NCI-H2196 treated with DMSO at 0.1 percent for 48 hours (cell line): Measurements from ENCODE around the gene KLRF2.
"Not testable (repeated sequence)": the region's sequence is repeated elsewhere in the genome, so short reads cannot be mapped to it uniquely, and the experiment has no call there.

Experiments used
- DNase-seq: peaks from one replicate; lab custom pipeline; 2025; ENCODE audit not compliant: unreplicated experiment; lab: John Stamatoyannopoulos, UW

Gene KLRF2, protein sequence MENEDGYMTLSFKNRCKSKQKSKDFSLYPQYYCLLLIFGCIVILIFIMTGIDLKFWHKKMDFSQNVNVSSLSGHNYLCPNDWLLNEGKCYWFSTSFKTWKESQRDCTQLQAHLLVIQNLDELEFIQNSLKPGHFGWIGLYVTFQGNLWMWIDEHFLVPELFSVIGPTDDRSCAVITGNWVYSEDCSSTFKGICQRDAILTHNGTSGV

DNA sequence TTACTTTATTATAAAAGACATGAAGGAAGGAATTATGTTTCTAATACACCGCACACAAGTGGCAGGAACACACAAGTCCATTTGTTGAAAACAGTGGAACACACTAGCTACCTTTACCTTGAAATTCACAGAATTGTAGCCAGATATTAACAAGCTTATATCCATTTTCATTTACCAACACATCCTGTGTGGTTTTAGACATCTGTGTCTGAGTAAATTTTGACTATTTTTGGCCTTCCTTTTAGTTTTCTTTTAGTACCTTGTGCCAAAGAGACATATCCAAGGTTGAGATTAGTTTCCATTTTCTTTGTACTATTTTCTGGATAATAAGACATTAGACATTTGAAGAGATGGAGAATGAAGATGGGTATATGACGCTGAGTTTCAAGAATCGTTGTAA lies at the start of gene KLRF2:
KLRF2 (plus strand) TSS at position 244 of the 400 bp plus-strand sequence; CDS start at position 351, 107 bp downstream.
- no peak for DNase-seq

GRCh38 chr12:9831720-9832119 lies 49.6 kb upstream of the KLRF2 start:
- DNase-seq, result no peak

GRCh38 chr12:9843407-9843806 lies 37.9 kb upstream of the KLRF2 start:
- DNase-seq, result no peak

GRCh38 chr12:9848899-9849298 lies 32.4 kb upstream of the KLRF2 start:
- DNase-seq, result no peak

DNA sequence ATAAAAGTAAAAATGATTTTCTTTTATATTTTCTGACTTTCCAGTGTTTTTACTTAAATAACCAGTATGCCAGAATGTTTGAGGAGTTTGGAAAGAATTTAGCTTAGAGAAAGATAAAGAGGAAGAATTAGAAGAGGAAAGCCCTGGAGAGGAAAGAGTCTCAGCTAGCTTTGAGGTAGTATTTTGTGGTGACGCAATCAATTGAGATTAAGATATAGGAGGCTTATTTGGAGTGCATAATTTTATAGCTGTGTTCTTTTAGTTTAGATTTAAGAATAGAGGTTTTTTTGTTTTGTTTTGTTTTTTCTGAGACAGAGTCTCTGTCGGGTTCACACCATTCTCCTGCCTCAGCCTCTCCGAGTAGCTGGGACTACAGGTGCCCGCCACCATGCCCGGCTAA lies 30.2 kb upstream of the KLRF2 start:
- DNase-seq, result no peak

DNA sequence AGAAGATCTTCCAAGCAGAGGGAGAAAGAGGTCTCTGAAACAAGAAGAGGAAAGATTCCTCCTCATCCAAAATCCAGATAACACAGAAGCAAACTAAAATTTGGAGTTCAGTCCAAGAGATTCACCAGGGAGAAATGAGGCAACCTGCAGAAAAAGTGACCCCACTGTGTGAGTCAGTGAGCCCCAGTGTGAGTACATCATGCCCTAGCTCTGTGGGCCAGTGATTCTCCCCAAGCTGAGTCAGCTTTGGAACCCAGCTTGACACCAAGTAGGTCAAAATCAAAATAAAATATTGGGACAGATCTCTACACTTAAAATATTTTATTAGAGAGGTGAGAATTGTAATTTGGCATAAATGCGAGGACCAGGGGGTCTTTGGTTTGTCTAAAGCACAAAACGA lies 29.4 kb upstream of the KLRF2 start:
- DNase-seq, result no peak

GRCh38 chr12:9856151-9856550 lies 25.1 kb upstream of the KLRF2 start:
- DNase-seq, result no peak

GRCh38 chr12:9856894-9857293 lies 24.4 kb upstream of the KLRF2 start:
- no peak for DNase-seq

DNA sequence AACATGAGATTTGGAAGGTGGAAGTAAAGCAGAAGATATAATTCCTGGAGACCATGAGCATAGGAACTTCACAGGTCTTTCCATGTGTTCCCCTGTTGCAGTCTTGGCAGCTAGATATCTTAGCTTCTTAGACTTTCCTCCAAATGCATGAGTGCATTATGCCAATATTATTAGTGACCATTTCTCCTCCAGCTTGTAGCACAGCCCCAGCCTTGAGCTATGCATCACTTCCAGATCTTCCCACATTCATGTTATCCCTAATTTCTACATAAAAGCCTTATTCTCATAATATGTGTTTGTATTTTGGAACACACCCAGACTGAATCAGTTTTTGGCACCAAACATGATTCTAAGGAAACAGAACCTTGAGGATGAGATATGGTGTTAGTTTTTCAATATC lies 23.2 kb upstream of the KLRF2 start:
- no peak for DNase-seq

DNA sequence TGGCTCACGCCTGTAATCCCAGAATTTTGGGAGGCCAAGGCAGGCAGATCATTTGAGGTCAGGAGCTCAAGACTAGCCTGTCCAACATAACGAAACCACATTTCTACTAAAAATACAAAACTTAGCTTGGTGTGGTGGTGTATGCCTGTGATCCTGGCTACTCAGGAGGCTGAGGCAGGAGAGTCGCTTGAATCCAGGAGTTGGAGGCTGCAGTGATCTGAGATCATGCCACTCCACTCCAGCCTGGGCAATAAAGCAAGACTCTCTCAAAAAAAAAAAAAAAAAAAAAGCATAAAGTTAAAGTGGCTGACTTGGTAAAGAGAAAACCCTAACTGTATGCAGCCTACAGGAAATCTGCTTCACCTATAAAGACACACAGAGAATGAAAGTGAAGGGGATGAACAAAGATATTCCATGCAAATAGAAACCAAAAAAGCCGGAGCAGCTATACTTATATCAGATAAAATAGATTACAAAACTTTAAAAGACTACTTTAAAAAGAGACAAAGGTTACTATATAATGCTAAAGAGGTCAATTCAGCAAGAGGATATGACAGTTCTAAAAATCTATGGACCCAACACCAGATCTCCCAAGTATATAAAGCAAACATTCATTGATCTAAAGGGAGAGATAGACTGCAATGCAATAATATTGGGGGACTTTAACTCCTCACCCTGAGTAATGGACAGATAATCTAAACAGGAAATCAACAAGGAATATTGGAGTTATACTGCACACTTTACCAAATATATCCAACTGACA lies 16.2 kb upstream of the KLRF2 start:
- DNase-seq, result no peak

DNA sequence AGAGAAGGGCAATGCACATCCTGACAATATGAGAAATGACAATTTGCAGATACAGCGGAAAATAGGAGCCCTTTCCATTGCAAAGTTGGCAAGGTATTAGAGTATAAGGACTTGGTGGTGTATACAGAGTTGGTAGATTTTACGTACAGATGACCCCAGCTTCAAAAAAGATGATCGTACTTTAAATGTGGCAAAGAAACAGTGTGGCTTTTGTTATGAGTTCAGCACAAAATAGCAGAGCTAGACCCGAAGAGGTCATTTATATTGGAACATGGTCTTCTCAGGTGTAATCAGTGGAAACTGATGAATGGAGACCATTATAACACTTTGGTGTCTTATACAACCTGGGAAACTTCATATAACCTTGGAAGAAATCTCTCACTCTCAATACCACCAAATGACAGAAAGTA lies 14.4 kb upstream of the KLRF2 start:
- no peak for DNase-seq

DNA sequence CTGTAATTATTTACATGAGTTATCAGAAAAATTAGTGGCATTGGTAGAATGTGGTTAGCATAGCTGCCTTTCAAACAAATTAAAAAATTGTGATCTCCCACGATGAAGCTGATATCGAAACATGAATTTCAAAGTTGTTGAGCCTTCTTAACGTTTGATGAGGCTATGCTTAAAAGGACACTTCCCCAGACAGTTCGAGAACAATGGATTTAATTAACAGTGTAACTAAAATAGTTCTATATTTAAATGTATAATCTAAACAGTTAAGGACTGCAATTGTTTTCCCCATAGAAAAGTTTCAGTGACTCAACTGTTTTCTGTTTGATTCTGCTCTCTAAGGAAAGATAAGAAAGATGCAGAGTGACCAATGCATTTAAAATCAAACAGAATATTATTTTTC lies 13.8 kb upstream of the KLRF2 start:
- DNase-seq, result no peak

GRCh38 chr12:9868311-9868801 lies 12.9 kb upstream of the KLRF2 start:
- DNase-seq, result no peak

DNA sequence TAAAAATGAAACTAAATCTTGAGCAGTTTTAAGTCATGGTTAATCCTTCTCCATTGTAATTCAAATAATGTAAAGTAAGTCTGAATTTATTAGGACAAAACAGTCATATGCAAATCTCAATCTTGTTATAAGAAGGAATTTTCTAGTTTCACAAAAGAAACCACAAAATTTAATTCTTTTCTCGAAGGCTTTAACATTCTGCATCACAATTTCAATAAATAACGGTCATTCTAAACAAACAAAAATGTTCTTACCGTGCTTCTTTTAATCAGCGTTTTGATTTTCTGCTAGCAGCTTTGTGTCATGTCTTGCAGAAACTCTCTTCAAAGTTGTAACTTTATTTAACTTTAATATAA lies 12.4 kb upstream of the KLRF2 start:
- DNase-seq, result no peak

GRCh38 chr12:9869307-9870161 lies 11.8 kb upstream of the KLRF2 start, which contains the start of gene CLEC2B:
CLEC2B (minus strand) TSS chr12:9869354.
- DNase-seq, result no peak

DNA sequence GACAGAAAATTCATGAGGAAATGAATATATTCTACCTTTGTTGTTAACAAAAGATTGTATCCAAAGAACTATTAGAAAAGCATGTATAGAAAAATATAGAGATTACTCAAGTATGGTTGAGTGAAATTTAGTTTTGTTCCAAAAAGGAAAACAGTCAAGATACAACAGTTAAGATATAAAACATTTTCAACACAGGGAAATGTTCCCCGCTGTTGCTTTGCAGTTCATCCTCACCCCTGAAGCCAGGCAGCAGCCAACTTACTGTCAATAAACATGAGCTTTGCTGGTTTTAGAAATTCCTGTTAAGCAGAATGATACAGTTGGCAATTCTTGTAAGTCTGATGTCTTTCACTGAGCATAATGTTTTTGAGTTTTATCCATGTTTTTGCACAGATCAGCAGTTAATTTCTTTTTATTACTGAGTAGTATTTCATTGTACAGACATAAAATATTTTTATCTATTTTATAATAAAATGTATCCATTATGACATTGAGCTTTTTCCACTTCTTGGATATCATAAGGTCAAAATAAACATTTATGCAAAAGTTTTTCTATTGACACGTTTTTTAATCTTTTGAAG lies 10.9 kb upstream of the KLRF2 start:
- DNase-seq, result no peak

DNA sequence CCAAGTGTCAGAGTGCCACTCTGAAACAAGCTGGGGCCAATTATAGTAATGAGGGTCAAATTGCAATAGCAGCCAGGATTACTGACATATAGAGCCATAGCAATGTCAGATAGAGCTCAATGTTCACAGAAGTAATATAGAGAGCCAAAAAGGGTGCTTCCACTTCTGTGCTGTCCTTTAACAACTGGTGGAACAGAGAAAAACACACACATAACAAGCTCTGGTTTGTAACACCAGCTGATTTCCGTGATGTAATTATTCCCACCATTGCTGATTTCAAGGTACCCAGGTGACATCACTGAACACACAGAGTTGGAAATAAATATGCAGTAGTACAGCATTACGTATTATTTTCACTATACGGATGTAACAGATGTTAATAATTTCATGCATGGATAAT lies 9.1 kb upstream of the KLRF2 start:
- DNase-seq, result no peak

- no peak for DNase-seq
Observed at GRCh38 chr12:9872742-9873141, 8.5 kb upstream of the KLRF2 start.

DNA sequence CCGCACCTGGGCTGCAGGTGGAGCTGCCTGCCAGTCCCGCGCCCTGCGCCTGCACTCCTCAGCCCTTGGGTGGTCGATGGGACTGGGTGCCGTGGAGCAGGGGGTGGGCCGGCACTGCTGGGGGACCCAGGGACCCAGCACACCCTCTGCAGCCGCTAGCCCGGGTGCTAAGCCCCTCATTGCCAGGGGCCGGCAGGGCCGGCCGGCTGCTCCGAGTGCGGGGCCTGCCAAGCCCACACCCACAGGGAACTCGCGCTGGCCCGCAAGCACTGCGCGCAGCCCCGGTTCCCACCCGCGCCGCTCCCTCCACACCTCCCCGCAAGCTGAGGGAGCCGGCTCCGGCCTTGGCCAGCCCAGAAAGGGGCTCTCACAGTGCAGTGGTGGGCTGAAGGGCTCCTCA lies 5.2 kb upstream of the KLRF2 start:
- DNase-seq, result not testable (repeated sequence)

DNA sequence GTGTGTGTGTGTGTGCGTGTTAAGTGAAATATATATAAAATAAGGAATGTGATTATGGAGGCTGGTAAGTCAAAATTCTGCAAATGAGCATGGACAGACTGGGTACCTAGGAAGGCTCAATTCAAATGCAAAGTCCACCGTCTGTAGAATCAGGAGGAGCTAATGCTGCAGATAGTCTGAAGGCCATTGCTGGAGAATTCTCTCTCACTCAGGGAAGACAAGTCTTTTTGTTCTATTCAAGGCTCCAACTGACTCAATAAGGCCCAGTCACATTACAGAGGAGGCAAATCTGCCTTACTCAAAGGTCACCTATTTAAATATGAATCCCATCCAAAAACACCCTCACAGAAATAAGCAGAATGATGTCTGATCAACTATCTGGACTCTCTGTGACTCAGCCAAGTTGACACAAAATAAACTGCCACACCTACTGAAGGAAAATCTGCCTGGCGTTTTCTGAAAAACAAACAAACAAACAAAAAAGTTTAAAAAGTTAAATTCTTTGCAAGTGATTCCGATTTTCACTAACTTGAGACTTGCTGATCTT lies 684 bp upstream of the KLRF2 start:
- DNase-seq, result no peak

- no peak for DNase-seq
Observed at GRCh38 chr12:9881988-9882387, 699 bp downstream of the KLRF2 start.
